HG02588 (cell line): Measurements from ENCODE around the gene TPST1.

Experiments used
- ATAC-seq: cut with Tn5 transposase; IDR thresholded peaks from one replicate; pipeline ENCODE4 v1.9.1; 2021; ENCODE audit warnings: mild to moderate bottlenecking, moderate library complexity; ENCODE audit not compliant: unreplicated experiment

Gene TPST1

DNA sequence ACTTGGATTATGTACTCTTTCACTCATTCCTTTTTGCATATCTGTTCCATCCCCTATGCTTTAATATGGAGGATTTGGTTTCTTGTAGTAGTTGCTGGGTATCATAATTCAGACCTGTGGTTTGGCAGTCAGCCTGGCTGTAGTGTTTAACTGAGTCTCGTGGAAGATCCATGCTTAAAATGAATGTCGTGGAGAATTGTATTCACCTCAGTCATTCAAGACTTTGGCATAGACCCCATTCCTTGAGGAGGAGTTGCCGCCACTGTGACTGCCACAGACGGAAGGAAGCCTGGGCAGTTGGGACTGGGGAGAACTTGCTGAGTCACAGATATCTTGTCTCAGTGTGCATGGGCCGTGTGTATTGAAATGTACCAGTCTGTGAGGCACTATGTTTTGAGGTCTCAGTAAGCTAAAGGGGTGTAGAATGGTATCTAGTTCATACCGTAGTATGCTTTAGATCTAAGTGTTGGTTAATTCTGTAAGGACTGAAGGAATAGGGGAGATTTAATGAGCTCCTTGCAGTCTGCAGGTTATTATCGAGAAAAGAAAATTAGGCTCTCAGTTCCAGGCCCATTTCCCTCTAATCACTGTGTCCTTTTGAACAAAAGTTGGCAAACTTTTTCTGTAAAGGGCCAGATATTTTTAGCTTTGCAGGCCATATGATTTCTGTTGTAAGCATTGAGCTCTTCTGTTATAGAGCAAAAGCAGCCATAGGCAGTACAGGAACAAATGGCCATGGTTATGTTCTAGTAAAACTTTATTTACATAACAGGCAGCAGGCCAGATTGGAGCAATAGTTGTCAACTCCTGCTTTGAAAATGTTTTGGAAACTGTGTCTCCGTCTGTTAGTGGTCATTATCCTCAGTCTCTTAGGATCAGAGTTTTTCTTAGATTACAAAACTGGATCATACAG is 76.8 kb downstream of the TPST1 start:
- ATAC-seq, result no peak

DNA sequence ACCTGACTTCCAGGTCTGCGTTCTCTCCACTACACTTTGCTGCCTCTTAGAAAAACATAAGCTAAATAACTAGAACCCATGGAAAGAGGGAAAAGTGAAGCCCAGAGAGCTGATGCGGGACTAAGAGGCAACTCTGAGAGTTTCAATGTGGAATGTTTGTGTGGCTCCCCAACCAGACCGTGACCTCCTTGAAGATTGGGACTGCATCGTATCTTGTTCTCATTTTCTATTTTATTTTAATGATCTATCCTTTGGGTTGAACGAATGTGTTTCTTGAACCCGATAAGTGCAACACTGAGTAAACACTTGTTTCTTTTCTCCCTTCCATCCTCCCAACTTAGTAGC is 77.4 kb downstream of the TPST1 start:
- ATAC-seq, result no peak

DNA sequence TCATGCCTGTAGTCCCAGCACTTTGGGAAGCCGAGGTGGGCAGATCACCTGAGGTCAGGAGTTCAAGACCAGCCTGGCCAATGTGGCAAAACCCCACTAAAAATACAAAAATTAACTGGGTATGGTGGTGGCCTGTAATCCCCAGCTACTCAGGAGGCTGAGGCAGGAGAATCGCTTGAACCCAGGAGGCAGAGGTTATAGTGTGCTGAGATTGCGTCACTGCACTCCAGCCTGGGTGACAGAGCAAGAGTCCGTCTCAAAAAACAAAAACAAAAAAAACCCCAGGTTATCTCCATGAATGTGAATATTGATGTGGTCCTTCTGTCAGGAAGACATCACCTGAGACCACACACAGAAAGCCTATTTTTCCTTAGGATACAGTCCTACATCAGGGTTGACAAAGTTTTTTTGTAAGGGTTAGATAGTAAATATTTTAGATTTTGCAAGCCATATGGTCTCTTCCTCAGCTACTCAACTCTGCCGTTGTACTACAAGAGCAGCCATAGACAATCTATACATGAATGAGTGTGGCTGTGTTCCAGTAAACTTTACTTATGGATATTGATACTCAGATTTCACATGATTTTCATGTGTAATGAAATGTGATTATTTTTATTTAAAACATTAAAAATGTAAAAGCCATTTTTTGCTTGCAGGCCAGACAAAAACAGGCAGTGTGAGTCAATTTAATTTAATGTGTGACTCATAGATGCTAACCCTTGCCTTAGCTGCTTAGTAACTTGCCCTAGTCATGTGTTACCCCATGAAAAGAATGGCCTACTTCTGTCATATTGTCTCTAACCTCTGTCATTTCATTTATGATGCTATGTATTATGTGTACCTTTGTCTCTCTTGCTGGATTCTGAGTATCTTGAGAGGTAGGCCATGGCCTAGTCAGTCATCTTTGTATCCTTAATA is 78.1 kb downstream of the TPST1 start:
- no peak for ATAC-seq

DNA sequence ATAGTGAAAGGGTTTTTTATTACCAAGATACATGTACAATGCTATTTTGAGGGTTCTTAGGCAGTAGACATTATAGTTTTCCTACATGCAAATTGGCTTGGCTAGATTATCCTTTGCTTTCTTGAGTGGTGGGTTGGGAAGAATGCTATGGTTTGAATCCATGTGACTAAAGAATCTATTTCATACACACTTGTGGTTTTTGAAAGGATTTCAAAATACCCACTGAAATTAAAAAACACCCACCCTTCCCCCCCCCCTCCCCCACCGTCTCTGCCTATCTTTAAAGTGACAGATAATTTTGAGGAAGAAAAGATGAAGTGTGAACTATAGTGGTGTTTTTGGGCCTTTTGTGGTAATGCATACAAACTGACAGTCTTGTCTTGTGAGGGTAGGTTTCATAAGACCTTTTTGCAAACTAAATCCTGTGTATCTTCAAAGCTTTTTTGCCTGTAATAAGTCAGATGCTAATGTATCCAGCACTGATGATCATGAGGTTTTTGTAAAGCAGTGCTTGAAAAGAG is 90.9 kb downstream of the TPST1 start:
- ATAC-seq, result no peak

DNA sequence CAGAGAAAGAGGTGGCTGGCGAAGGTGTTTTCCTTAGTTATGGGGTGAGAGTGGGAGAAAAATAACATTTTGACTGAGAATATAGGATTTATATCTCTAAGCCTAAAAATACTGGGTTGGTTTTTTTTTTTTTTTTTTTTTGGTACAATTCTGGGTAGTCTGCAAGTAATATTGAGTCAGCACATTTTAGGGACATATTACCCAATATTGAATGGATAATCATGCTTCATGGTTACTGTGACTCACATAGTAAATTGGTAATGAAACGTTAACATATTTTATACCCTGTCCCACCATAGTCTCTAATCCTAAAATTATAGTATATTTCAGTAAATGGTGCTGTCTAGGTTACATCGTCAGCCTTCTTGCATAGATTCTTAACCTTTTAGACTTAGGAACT is 91.4 kb downstream of the TPST1 start:
- no peak for ATAC-seq

DNA sequence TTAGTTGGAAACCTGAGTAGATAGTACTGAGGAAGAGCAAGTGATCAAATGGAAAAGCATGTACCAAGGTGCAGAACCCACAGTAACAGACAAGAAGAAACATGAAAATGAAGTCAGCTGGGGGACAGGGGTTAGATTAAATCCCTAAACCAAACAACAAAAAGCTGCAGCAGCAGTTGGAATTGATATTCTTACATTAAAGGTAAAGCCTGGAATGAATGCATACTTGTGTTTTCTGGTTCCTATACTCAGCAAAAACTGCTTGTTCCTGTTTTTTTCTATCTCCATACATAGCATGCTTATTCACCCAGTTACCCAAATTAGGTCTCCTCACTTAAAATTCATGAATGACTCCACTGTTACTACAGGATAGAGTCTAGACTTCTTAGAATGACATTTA is 92.4 kb downstream of the TPST1 start:
- no peak for ATAC-seq

- no peak for ATAC-seq
These were observed 96.1 kb downstream of the TPST1 start for GRCh38 chr7:66301249-66301648.

DNA sequence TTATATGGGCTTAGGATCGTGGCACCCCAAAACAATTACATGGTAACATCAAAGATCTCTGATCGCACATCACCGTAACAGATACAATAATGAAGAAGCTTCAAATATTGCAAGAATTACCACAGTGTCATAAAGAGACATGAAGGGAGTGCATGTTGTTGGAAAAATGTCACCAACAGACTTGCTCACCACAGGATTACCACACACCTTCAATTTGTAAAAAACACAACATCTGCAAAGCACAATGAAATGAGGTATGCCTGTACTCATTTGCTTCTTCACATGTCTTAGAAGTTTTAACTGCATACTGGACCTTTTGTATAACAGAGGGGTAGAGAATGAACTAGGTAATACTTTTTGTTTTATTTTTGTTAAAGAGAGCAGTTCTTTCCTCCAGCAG is 96.6 kb downstream of the TPST1 start:
- ATAC-seq, result no peak

GRCh38 chr7:66303454-66304155 is 98.5 kb downstream of the TPST1 start:
- no peak for ATAC-seq

DNA sequence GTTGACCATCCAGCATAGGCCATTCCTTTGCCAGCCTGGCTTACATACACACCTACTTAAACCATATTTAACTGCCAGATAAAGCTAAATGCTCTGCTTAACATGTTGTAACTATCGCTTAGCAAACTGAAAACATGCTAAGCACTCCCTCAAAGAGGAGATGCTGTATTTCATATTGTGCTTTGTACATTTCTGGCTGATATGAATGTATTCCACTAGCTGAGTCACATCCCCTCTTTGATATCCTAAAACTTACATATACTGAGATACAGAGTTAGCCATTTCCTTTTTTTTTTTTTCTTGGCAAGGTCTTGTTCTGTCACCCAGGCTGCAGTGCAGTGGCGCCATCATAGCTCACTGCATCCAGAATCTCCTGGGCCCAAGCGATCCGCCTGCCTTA is 99.4 kb downstream of the TPST1 start:
- no peak for ATAC-seq

- ATAC-seq, result no peak
These were observed 101.1 kb downstream of the TPST1 start for GRCh38 chr7:66306243-66306642.

DNA sequence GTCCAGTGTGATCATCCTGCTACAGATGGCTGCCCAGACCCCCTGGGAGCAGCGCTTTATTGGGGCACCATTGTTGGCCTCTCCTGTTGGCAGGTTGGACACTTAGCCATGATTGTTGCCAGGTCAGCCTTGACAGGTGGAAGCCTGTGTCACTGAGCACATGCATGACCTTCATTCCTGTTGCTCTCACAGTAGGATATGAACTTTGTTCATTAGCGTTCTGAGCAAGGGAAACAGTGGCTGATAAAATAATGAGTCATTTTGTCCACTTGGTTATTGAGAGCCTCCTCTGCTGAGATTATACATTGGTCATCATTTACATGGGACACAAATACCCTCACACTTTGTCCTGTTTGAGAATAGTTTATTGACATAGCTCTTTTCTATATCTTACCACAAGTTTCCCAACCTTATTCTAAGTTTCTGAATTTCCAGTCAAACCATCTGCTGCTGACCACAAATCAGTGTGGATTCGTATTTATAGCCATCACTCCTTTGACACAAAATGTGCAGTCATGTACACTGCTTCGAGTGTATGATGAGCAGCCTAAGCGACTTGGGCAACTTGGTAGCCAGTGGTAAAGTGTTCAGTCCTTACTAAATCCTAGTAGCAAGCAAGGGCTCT is 102.6 kb downstream of the TPST1 start:
- no peak for ATAC-seq

- no peak for ATAC-seq
These were observed 103.3 kb downstream of the TPST1 start for GRCh38 chr7:66308411-66308810.

DNA sequence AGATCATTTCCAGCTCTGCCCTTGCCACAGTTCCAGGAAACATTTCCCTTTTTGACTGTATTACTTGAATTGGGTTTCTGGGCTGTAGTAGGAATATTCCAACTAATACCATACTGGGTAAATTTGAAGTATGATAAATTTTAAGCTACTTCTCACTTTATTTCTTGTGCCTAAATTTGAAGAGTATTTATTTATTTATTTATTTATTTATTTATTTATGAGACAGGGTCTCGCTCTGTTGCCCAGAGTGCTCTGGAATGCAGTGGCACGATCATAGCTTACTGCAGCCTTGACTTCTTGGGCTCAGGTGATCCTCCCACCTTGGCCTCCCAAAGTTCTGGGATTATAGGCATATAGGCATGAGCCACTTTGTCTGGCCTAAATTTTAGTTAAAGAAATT is 105.5 kb downstream of the TPST1 start:
- ATAC-seq, result no peak

GRCh38 chr7:66313886-66314568 is 108.9 kb downstream of the TPST1 start:
- no peak for ATAC-seq

DNA sequence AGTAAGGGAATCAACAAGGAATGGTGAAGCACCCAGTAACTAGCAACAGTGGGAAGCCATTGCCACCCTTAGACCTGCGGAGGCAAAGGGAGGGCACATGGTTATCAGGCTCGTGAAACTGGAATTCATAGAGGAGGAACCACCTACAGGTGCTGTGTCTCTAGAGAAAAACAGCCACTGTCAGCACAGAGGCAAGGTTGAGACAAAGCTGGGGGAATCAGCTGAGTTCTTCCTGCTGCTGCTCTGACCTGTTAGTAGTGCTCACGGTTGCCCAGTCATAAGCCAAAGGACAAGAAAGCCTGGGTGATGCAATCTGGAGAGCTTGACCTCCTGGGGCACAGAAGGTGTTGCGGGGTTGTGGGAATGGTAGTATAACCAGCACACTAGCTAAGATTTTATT is 110.1 kb downstream of the TPST1 start:
- ATAC-seq, result no peak

DNA sequence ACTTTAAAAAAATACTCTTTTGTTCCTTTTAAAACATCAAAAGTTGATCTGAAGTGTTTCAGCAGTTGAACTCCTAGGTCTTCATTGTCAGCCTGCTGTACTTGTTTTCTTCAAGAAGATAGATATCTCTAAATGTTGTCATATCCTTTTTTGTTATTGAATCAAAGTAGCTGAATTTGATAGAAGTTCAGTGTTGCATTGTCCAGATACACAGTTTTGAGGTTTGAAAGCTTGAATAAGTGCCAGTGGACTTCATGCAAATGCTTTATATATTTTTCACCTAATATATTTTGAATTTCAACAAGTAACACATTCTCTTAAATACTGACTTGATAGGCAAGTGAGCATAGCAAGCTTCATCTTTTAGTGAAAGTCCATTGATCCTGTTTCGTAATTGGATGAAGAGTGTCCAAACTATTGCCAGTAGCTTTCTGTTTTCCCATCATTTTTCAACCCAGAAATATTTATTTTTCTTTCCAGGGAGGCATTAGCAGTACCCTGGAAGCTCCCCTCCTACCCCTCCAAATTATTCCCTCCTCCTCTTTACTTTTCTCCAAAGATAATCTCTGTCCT is 114.4 kb downstream of the TPST1 start:
- no peak for ATAC-seq

GRCh38 chr7:66321283-66321682 is 116.1 kb downstream of the TPST1 start:
- no peak for ATAC-seq

DNA sequence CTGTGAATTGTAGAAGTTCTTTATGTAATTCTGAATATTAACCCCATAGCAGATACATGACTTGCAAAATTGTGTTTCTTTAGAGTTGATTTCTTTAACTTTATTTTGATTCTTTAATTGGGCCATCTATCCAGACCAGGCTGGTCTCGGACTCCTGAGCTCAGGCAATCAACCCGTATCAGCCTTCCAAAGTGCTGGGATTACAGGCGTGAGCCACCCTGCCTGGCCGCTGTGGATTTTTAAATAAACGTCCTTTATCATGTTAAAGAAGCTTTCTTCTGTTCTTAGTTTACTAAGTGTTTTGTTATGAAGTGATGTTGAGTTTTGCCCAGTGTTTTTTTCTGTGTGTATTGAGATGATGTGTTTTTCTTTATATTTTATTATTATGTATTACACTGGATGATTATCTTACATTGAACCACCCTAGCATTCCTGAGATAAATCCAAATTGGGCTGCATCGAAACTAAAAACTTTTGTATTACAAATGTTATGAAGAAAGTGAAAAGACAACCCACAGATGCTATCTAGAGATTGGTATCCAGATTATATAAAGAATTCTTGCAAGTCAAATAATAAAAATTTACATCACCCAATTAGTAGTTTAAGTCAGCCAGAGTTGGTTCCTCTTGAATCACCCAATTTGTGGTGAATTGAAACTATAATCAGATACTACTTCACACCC is 118.1 kb downstream of the TPST1 start:
- no peak for ATAC-seq
